ENCODE measurements around the gene GINS2. TPM values are rescaled to one million over a fixed set of nuclear protein-coding genes. Genes with fewer than 3 reads are reported as not detected.

The GINS2 gene
- total RNA-seq, 2 experiments from 2014 or later, result 33.4 to 34.2 TPM

- Mint-ChIP-seq H3K9me3 (no peaks in the 10 kb centered on the region), H3K27ac (no peak overlapping the region), H3K27me3 (no peaks in the 10 kb centered on the region), H3K36me3 (no peaks in the 10 kb centered on the region), H3K4me1 (no peaks in the 10 kb centered on the region), H3K4me3 (no peak overlapping the region)
- DNase-seq (no peak), ATAC-seq (ENCODE audit: low read depth) (no peak)
- POLR2A ChIA-PET, result no interaction called here
Observed at GRCh38 chr16:85637808-85638647, 50.7 kb downstream of the GINS2 start.

GRCh38 chr16:85637061-85637807 lies 51.5 kb downstream of the GINS2 start:
- H3K36me3 Mint-ChIP-seq, result no peaks in the 10 kb centered on the region
- DNase-seq, result no peak
- POLR2A ChIA-PET, result no interaction called here
- no peaks in the 10 kb centered on the region for H3K9me3 Mint-ChIP-seq
- no peaks in the 10 kb centered on the region for H3K27me3 Mint-ChIP-seq
- H3K27ac Mint-ChIP-seq, result no peak overlapping the region
- no peaks in the 10 kb centered on the region for H3K4me1 Mint-ChIP-seq
- H3K4me3 Mint-ChIP-seq, result no peak overlapping the region
- no peak for ATAC-seq (ENCODE audit: low read depth)

GRCh38 chr16:85636234-85636812 lies 52.4 kb downstream of the GINS2 start:
- H3K27me3 Mint-ChIP-seq, result no peaks in the 10 kb centered on the region

GRCh38 chr16:85635545-85636140 lies 53.1 kb downstream of the GINS2 start:
- Mint-ChIP-seq H3K4me3 (no peak overlapping the region), H3K27me3 (no peaks in the 10 kb centered on the region), H3K36me3 (no peaks in the 10 kb centered on the region), H3K4me1 (no peaks in the 10 kb centered on the region), H3K27ac (no peak overlapping the region), H3K9me3 (no peaks in the 10 kb centered on the region)
- ATAC-seq (ENCODE audit: low read depth) (no peak), DNase-seq (no peak)
- POLR2A ChIA-PET, result no interaction called here

More at GRCh38 chr16:85636234-85636812, 52.4 kb downstream of the GINS2 start:
- no peaks in the 10 kb centered on the region for H3K9me3 Mint-ChIP-seq
- ATAC-seq (ENCODE audit: low read depth) (no peak), DNase-seq (no peak)
- H3K36me3 Mint-ChIP-seq, result no peaks in the 10 kb centered on the region
- H3K27ac Mint-ChIP-seq, result no peak overlapping the region
- no peak overlapping the region for H3K4me3 Mint-ChIP-seq
- POLR2A ChIA-PET, result no interaction called here
- H3K4me1 Mint-ChIP-seq, result no peaks in the 10 kb centered on the region

- POLR2A ChIA-PET, result no interaction called here
- Mint-ChIP-seq H3K36me3 (peaks cover 3% of the 10 kb centered on the region), H3K27me3 (no peaks in the 10 kb centered on the region), H3K27ac (no peak overlapping the region), H3K4me3 (peak overlapping the region; percentile 25), H3K4me1 (no peaks in the 10 kb centered on the region), H3K9me3 (no peaks in the 10 kb centered on the region)
- DNase-seq (no peak), ATAC-seq (ENCODE audit: low read depth) (no peak)
Observed at GRCh38 chr16:85634747-85635544, 53.8 kb downstream of the GINS2 start.

- H3K36me3 Mint-ChIP-seq, result peaks cover 12% of the 10 kb centered on the region
- no peaks in the 10 kb centered on the region for H3K4me1 Mint-ChIP-seq
- ATAC-seq (ENCODE audit: low read depth), result no peak
- no peak for DNase-seq
- H3K4me3 Mint-ChIP-seq, result no peak overlapping the region
- H3K9me3 Mint-ChIP-seq, result peaks cover 4% of the 10 kb centered on the region
- no peak overlapping the region for H3K27ac Mint-ChIP-seq
- POLR2A ChIA-PET, result no interaction called here
- no peaks in the 10 kb centered on the region for H3K27me3 Mint-ChIP-seq
Observed at GRCh38 chr16:85633888-85634287, 54.9 kb downstream of the GINS2 start.

GRCh38 chr16:85633438-85633743 lies 55.4 kb downstream of the GINS2 start:
- no peak for DNase-seq
- Mint-ChIP-seq H3K27me3 (no peaks in the 10 kb centered on the region), H3K4me1 (peaks cover 2% of the 10 kb centered on the region), H3K27ac (no peak overlapping the region), H3K9me3 (peaks cover 7% of the 10 kb centered on the region), H3K4me3 (no peak overlapping the region), H3K36me3 (peaks cover 16% of the 10 kb centered on the region)
- no peak for ATAC-seq (ENCODE audit: low read depth)
- POLR2A ChIA-PET, result no interaction called here

GRCh38 chr16:85632709-85633437 lies 55.9 kb downstream of the GINS2 start:
- H3K4me3 Mint-ChIP-seq, result no peak overlapping the region
- POLR2A ChIA-PET, result no interaction called here
- H3K27me3 Mint-ChIP-seq, result no peaks in the 10 kb centered on the region
- peaks cover 16% of the 10 kb centered on the region for H3K36me3 Mint-ChIP-seq
- H3K9me3 Mint-ChIP-seq, result peaks cover 7% of the 10 kb centered on the region
- H3K4me1 Mint-ChIP-seq, result peaks cover 2% of the 10 kb centered on the region
- no peak overlapping the region for H3K27ac Mint-ChIP-seq
- DNase-seq (no peak), ATAC-seq (ENCODE audit: low read depth) (no peak)

GRCh38 chr16:85631802-85632393 lies 56.9 kb downstream of the GINS2 start:
- Mint-ChIP-seq H3K4me1 (peaks cover 4% of the 10 kb centered on the region), H3K36me3 (peaks cover 18% of the 10 kb centered on the region), H3K4me3 (no peak overlapping the region), H3K27ac (no peak overlapping the region), H3K9me3 (peaks cover 7% of the 10 kb centered on the region), H3K27me3 (no peaks in the 10 kb centered on the region)
- POLR2A ChIA-PET, result no interaction called here
- DNase-seq (no peak), ATAC-seq (ENCODE audit: low read depth) (no peak)

- Mint-ChIP-seq H3K4me1 (peaks cover 10% of the 10 kb centered on the region), H3K9me3 (peaks cover 7% of the 10 kb centered on the region)
Observed at GRCh38 chr16:85631230-85631629, 57.5 kb downstream of the GINS2 start.

GRCh38 chr16:85629853-85630252 lies 58.9 kb downstream of the GINS2 start:
- Mint-ChIP-seq H3K36me3 (peaks cover 21% of the 10 kb centered on the region), H3K27me3 (no peaks in the 10 kb centered on the region), H3K9me3 (peaks cover 7% of the 10 kb centered on the region), H3K27ac (no peak overlapping the region), H3K4me3 (no peak overlapping the region), H3K4me1 (peaks cover 11% of the 10 kb centered on the region)
- POLR2A ChIA-PET, result no interaction called here
- ATAC-seq (ENCODE audit: low read depth) (no peak), DNase-seq (no peak)

More at GRCh38 chr16:85631230-85631629, 57.5 kb downstream of the GINS2 start:
- H3K27me3 Mint-ChIP-seq, result no peaks in the 10 kb centered on the region
- ATAC-seq (ENCODE audit: low read depth) (no peak), DNase-seq (no peak)
- H3K27ac Mint-ChIP-seq, result no peak overlapping the region
- H3K36me3 Mint-ChIP-seq, result peaks cover 18% of the 10 kb centered on the region
- POLR2A ChIA-PET, result no interaction called here
- no peak overlapping the region for H3K4me3 Mint-ChIP-seq

- Mint-ChIP-seq H3K4me1 (peaks cover 11% of the 10 kb centered on the region), H3K9me3 (peaks cover 7% of the 10 kb centered on the region), H3K27ac (no peak overlapping the region), H3K36me3 (peaks cover 21% of the 10 kb centered on the region), H3K27me3 (no peaks in the 10 kb centered on the region), H3K4me3 (no peak overlapping the region)
- no peak for DNase-seq
- ATAC-seq (ENCODE audit: low read depth), result no peak
- POLR2A ChIA-PET, result no interaction called here
Observed at GRCh38 chr16:85629326-85629725, 59.4 kb downstream of the GINS2 start.
